Dermis microvascular lymphatic vessel endothelial cell (primary cell): Measurements from ENCODE around the gene SMPD1. TPM values are rescaled to one million over a fixed set of nuclear protein-coding genes. Genes with fewer than 3 reads are reported as not detected.

Source experiments
- DNase-seq, 2 donors: peaks; one replicate each; pipeline versions ENCODE4 v3.0.0 to v3.0.0-alpha.2; 2010; ENCODE audit warnings: low read depth in 2 of 2
- total RNA-seq: library from RNA; depleted of rRNA; stranded (reverse); fragments of >200 nt; gene quantifications from 2 replicates; pipeline ENCODE4 v1.2.1, GENCODE V29; 2014

Gene SMPD1
- 13.7 and 20.7 TPM in 2 replicates for total RNA-seq

DNA sequence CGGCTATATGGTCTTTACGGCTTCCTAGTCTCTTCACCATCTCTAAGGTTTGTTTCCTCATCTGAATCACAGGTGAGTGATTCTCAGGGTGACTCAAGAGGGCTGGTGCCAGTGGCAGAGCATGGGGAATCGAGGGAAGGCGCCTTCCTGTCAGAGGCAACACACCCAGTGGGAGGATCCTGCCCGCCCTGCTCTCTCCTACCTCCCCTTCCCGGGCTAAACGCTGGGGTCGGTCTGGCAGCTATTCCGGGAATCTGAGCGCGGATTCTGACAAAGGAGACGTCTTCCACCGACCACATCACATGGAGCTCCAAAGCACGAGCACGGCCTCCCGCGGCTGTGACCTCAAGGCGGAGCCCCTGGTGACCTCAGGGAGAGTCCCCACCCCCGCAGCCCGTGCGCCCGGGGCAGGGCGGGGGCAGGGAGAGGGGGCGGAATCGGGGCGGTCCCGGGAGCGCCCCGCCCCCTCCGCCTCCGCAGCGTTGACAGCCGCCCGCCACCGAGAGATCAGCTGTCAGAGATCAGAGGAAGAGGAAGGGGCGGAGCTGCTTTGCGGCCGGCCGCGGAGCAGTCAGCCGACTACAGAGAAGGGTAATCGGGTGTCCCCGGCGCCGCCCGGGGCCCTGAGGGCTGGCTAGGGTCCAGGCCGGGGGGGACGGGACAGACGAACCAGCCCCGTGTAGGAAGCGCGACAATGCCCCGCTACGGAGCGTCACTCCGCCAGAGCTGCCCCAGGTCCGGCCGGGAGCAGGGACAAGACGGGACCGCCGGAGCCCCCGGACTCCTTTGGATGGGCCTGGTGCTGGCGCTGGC is at the start of gene SMPD1:
Gene SMPD1, plus strand, starts transcription at position 570 of the 813 bp plus-strand sequence. Its CDS starts 125 bp downstream, at position 695.
- DNase-seq: peak; percentile 74 to 92

DNA sequence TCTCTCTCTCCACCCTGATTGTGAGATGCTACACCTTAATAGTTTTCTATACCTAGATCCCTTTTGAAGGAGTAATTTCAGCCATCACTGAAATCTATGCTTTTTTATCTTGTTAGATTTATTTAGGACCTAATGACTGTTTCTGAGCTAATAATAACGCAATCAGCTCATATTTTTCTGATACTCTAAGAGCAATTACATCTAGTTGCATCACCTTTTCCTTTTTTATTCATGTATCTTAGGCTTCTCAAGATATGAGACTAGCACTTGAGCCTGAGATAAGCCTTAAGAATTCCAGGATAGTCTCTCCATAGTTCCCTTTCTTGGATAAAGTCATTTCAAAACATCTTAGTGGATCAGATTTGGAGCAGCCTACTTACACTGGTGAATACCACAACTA is 44.9 kb upstream of the SMPD1 start:
- DNase-seq: no peak

DNA sequence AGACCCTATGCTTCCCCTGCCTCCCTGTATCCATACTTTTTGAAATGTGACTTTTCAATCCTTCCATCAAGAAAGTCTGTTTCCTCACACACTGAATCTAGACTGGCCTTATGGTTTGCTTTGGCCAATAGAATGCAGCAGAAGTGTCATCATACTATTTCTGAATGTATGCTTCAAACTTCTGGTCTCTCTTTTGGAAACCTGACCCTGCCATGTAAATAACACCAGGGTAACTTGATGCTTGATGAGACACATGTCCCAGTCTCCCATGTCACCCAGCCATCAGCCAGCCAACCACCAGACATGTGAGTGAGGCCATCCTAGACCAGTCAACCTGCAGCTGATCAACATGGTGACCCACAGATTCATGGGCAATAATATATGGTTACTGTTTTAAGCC is 40.2 kb upstream of the SMPD1 start:
- no peak for DNase-seq

DNA sequence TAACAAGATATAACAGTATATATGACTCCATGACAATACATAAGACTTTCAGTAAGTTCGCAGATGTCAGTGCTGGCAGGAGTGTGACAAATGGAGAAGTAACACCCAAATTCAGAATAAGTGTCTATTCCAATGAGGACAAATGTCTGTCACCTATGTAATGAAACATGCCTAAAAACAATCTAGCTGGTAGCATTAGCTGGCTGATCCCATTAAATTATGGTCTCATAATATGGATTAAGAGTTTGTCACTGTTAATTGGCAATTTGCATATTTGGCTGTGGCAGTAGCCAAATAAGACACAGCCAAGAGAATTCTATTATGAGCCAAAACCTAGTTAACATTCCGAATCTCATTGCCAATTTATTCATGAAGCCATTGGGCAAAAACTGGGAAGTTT is 39.8 kb upstream of the SMPD1 start:
- DNase-seq: no peak

DNA sequence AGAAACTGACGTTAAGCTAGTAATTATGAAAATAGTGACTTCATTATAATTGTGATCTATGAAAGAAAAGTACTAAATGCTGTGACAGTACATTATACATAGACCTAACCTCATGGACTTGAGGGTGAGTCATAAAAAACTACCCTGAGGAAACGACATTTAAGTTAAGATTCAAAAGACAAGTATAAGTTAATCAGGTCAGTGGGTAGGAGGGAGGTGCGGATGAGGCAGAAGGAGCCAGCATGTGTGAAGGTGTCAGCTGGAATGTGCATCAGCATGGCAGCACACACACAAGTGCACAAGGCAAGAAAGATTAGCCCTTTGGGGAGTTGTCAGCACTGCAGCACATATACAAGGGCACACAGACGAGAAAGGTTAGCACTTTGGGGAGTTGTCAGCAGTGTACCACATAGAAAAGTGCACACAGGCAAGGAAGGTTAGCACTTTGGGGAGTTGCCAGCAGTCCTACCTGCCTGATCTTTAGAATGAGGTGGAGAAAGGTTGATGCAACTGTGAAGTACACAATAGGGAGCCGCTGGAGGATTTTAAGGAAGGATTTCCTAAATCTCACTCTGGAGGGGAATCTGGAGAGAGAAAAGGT is 38.4 kb upstream of the SMPD1 start:
- DNase-seq: no peak

DNA sequence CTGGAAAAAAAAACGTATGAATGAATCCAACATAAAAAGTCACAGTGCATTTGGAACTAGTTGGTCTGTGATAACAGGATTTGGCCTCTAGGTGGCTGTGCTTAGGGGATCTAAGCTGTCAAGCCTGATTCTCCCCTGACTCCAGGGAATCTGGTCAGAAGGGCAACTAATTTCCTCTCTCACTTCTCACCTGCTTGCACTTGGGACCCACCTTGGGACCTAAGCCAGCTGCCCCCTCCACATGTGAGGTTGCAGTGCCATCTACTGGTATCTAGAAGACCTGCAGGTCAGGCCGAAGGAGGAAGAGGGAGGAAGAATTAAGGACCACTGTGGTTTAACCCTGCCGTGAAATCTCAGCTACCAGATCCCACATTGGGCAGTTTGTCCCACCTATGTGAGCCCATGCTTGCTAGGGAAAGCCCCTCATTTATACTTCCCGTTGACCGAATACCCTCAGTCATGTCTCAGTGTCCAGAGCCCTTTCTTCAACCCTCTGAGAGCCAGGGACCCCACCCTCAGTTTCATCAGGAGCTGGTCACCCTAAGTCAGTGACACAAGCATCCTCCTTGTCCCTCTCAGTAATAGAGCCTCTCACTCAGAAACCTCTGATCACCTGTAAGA is 36.8 kb upstream of the SMPD1 start:
- peak; percentile 60 to 75 for DNase-seq

DNA sequence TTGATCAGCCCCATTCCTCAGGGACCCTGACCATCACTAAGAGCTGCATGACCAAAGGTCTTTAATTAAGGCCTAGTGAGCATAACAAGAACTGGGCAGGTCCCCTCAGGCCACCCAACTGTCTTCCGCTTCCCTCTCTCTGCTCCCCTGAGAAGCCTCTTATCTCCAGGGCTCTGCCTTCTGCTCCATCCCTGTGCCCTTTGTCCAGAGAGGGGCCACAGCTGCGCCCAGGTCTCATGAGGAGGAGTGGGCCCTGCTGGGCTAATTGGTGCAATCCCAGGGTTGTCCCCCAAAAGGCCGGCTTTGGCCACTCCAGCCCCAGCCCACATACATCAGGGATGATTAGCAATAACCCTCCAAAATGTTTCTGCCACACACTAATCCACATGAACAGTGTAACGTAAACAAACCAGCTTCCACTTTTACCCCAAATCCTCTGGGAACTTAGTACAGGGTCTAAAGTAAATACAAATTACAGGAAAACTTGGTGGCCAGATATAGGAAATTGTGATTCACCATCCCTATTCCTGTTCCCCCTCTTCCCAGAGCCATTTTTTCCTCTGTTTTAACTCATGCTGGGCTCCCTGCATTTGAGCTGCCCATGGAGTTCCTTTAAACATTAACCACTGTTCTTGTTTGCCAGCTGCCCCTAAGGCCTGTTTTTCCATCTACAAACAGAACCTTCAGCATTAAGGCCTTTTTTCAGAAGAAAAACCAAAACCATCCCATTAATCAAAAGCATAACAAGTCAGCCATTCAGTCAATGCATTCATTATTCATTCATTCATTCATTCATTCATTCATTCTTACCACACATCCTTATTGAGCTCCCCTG is 35.4 kb upstream of the SMPD1 start:
- peak in 1 of 2 donors; percentile 56 for DNase-seq

DNA sequence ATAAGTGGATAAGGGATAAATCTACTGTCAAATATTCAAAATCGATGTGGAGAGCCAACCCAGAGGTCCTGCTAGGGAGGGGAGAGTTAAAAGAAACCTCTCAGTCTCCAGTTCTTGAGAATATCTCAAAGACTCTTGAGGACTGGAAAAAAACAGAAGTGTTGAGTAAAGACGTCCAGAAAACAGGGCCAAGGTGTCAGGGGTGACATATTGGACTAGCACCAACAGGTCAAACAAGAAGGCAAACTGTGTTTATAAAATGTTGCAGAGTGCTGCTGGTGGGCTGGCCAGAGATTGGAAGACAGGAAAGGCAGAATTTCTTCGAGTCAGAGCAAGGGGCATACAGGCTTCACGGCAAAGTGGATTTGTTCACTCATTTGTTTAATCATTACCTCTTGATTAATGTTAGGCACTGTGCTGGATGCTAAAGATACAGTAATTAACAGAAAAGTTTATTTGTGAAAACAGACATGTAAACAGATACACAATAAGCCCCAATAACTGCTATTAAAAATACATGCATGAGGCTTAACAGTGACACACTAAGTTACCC is 33.7 kb upstream of the SMPD1 start:
- DNase-seq: no peak

DNA sequence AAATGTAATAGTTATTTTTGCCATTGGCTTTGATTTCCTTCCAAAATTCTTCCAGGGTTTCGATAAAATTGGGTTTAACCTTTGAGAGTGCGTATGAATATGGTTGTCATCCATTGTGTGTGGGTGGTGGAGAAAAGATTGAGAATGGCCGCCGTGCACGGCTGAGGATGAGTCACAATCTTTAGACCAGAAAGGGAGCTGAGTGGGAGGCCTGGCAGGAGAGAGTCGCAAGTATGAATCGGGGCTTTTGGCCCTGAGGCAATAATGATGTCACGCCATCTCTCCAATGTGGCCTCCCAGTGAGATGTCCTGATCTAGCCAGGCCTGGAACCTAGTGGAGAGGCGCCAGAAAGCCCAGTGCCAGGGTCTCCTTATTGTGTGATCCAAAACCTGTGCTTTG is 33.1 kb upstream of the SMPD1 start:
- no peak for DNase-seq

DNA sequence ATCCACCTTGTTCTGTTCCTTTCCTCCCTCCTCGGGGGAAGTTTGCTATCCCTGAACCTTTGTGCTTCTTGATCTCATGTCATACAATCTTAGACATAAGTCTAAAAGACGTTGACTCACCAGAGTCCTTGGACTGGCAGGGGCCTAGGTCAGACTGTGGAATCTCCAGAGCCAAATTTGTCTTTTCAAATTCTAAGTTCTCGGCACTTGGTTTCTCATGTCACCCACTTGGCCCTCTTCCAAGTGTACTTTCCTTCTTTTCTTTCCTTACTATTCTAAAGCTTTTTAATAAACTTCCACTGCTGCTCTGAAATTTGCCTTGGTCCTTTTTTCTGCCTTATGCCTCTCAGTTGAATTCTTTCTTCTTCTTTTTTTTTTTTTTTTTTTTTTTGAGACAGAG is 30.1 kb upstream of the SMPD1 start:
- DNase-seq: no peak

DNA sequence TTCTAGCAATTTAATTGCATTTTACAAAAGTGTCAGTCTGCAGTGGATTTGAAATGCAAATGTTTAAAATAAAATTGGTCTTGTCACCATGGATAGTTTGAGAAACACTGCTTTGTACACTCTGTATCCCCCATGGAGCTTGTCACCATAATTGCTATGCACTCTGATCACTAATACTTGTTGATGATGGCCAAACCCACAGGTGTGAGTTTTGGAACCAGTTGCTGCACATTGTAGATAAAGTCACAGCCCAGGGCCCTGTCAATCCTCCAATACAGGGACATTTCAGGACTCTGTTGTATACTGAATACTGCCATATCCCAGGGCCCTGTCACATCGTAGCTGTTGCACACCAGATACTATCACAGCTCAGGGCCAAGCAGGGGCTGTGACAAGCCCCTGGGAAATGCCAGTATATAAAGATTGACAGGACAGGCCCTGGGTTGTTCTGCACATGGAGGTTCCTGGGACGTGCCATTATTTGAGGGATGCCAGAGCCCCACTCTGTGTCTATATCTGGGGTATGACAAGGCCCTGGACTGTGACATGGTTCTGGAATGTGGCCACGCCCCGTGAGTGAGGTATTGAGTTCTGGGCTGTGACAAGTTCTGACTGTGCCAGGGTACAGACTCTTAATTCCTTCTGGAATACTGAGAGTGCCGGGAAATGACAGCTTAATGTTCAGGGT is 27.9 kb upstream of the SMPD1 start:
- no peak for DNase-seq

DNA sequence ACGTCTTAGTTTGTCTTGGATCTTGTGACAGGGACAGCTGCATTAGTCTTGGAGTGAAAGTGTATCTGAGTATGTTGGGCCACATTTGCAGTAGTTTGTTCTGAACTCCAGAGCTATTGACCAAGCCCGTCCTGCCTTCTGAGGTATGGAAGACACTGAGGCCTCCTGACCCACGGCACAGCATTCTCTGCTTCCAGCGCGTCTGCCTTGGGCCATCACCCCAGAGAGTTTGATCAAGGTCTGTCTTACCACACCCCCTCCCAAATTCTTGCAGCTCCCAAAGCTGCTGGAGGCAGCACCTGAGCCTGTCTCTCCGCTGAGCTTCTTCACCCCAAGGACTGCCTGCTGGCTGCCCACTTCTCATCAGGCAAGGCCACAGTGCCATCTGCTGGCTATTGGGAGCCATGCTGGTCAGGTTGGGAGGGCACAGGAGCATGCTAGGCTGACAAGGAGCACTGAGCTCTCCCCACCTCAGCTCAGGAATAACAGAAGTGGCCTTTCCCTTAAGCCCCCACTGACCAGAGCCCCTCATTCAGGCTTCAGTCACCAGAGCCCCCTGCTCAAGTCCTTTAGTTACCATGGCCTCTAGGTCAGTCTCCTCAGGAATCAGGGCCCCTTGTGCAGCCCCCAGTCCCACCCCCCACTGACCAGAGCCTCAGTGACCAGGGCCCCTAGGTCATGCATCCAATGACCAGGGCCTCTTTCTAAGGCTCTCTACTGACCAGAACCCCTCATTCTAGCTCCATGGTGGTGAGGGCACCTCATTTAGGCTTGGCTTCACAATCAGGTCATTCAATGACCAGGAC is 27.2 kb upstream of the SMPD1 start:
- DNase-seq: peak; percentile 48 to 79

DNA sequence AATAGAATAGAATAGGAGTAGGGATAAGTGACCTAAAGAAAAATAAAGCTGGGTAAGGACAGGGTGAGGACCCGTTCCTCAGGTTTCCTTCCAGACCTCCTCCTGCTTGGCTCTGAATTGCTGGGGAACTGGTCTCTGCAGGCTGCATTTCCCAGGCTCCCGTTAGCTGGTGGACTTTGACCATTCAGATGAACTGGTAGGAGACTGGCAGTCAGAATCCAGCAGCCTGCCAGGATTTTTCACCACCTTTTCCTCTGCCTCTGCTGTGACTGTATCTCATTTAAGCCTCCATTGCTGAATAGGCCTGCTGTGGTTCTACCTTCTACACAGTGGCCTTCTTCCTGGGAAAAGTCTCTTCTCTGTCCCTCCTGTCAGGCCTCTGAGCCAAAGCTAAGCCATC is 24.6 kb upstream of the SMPD1 start:
- DNase-seq: no peak

DNA sequence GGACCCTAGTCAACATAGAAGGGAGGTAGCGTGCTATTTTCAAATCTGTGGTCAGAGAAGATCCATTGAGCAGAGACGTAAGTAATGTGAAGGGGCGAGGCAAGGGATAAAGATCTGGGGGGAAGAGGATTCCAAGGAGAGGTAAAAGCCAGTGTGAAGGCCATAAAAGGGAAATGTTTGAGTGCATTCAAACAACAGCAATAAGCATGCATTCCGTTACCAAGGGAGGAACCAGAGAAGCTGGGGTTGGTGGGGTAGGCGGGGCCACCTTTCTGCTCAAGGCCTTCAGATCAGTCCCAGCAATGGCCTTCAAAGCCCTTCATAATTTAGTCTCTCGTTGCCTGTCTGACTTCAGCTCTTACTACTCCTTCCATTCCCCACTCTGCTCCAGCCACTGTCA is 18.4 kb upstream of the SMPD1 start:
- DNase-seq: no peak

DNA sequence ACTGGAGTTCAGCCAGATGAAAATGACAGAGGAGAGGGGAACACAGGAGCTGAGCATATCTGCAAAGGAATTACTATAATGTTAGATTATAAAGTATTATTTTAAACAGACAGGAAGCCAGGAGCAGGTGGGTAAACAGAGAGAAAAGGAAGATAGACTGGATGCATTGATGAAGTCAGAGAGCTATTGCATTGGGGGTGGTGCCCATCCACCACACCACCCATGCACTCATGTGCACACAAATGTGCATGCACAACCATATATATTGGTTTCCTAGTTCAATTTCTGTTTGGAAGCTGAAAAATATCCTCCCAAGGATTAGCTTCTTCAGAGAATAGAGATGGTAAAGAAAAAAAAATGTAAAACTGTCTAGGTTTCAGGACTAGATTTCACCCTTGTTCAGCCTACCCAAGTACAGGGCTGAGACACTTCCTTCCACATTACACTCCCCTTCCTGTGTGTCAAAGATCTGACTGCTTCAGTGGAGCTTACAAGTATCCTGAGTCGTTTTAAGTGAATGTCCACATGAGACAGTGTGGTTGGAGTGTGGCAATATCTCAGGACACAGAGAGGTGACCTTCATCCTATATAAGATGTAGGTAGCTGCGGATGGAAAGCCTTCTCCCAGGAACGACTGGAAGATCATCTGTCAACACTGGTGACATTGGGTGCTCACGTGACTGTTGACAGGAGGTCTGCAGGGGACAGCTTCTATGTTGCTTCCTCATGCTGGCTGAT is 12.2 kb upstream of the SMPD1 start:
- DNase-seq: peak in 1 of 2 donors; percentile 57

DNA sequence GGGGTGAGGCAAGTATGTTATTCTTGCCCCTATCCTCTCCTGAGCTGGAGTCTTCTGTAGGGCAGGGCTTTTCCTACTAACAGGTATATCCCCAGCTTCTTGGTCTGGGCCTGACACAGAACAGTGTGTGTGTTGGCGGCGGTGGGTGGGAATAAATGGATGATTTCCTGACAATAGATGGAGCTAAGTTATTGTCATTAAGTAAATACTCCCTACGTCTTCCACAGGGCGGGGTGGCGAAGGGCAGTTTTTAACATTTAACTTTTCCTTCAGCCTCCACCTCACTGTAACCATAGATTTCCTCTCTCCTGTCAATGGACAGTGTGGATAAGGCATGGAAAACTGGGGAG is 11.7 kb upstream of the SMPD1 start:
- DNase-seq: no peak

DNA sequence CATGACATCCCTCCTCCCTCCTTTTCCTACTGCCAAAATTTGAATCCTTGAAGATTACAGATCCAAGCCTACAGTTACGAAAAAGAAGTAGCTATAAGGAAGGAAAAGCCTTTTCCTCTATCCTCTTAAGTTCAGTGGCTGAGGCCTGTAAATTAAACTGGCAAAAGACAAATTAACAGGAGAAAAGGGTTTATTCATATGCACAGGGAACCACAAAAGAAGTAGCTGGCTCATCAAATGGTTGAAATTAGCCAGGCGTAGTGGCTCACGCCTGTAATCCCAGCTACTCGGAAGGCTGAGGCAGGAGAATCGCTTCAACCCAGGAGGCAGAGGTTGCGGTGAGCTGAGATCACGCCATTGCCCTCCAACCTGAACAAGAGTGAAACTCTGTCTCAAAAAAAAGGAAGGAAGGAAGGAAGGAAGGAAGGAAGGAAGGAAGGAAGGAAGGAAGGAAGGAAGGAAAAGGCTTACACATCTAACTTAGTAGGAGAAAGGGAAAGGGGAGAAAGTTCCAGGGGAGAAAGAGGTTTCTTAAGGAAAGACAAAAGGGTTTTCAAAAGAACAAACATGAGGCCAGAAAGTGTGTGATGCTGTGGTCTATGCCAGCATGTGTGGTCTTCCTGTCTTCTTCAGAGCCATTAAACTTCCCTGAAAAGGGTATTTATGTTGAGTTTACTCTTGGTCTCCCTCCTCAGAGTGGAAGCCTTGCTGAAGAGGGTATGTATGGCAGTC is 5.1 kb upstream of the SMPD1 start:
- DNase-seq: no peak

DNA sequence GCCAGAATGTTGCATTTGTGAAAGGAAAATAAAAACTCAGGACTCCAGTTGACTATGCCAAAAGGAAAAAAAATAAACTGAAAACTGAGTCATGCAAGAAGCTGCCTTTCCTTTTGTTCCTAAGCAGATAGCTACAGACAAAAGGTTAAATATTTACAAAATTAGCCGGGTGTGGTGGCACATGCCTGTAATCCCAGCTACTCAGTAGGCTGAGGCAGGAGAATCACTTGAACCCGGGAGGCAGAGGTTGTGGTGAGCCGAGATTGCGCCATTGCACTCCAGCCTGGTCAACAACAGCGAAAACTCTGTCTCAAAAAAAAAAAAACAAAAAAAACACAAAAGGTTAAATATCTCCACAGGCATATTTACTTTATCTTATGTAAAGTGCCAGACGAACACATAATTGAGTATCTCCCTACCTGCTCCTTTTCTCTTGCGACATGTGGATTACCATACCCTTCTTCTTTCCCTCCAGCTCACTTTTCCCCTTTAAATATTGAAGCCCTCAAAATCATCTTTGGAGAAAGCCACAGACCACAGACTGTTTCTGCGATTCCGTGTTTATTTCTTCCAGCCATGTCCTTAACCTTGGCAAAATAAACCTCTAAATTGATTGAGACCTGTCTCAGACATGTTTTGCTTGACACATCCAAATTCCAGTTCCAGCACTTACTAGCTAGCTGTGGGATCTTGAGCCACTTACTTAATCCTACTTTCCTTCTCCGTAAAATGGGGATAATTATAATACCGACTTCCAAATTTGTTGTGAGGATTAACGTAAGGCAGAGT is 2.3 kb upstream of the SMPD1 start:
- DNase-seq: peak in 1 of 2 donors; percentile 62
